Ovary (tissue), 3 donors: ENCODE measurements around the gene LRP1B.

Experiments
- CTCF ChIP-seq, 3 donors: fragments of 450-650 bp in 2 of 3; fragments of 200-600 bp in 1 of 3; IDR thresholded peaks; one replicate each; pipeline versions ENCODE4 v1.5.1 to v1.8.0; 2016 to 2022; ENCODE audit warnings: antibody characterized with exemption in 3 of 3, mild to moderate bottlenecking in 1 of 3
- EP300 ChIP-seq: sonication (generic); formaldehyde crosslinking; IDR thresholded peaks from one replicate; pipeline ENCODE4 v1.6.1; 2017; ENCODE audit warnings: antibody characterized with exemption
- POLR2A ChIP-seq: fragments of 450-650 bp; IDR thresholded peaks from one replicate; pipeline ENCODE4 v1.6.1; 2017; ENCODE audit warnings: antibody characterized with exemption, mild to moderate bottlenecking, moderate library complexity
- donor health status: DM: no; HTN: no; CAD: no.

GRCh38 chr2:140586379-140586778 lies 1544.4 kb downstream of the LRP1B start:
- TF ChIP-seq CTCF (IDR thresholded peaks at IDR 0.05) (no peak), POLR2A (no peak), EP300 (no peak)
